HEK293 (cell line): ENCODE results near the gene GINS1.
A peak's percentile ranks its signal among the peaks of the same experiment; 100 is the strongest.

Experiments
- CTCF ChIA-PET: fragments of 350-600 bp; formaldehyde crosslinking; extraction: SDS; loops from one replicate; lab custom pipeline; 2021; ENCODE audit warnings: antibody characterized with exemption; lab: Yijun Ruan, JAX
- POLR2A ChIA-PET: fragments of 300-600 bp; formaldehyde crosslinking; extraction: SDS; loops from one replicate; lab custom pipeline; 2020; ENCODE audit warnings: antibody characterized with exemption, inconsistent platforms; lab: Yijun Ruan, JAX
- H3K27ac ChIP-seq: fragments of 200-500 bp; sonication (Bioruptor generic); 2 replicates; pipeline ENCODE4 v1.5.1; 2014; ENCODE audit warnings: low read depth, low read length, control low read depth, inconsistent platforms; ENCODE audit errors: extremely low read depth
- H3K36me3 ChIP-seq, 2 experiments: fragments of 200-500 bp in 1 of 2; sonication (Bioruptor generic) in 1 of 2; 1 replicate in 1 of 2; 2 replicates in 1 of 2; pipeline ENCODE4 v1.5.1; 2014 to 2017; ENCODE audit warnings: inconsistent platforms in 2 of 2, low read length in 2 of 2; ENCODE audit not compliant: control insufficient read depth in 2 of 2, insufficient read depth in 1 of 2
- H3K4me1 ChIP-seq: fragments of 200-500 bp; sonication (Bioruptor generic); 2 replicates; pipeline ENCODE4 v1.5.1; 2014; ENCODE audit warnings: mild to moderate bottlenecking, low read length, inconsistent platforms; ENCODE audit not compliant: control insufficient read depth, insufficient read depth
- H3K4me3 ChIP-seq: 2 replicates; pipeline ENCODE4 v1.5.1; 2011; ENCODE audit warnings: low read depth, mild to moderate bottlenecking, control low read depth, low read length, moderate library complexity
- H3K9me3 ChIP-seq: fragments of 200-500 bp; sonication (Bioruptor generic); 2 replicates; pipeline ENCODE4 v1.5.1; 2014; ENCODE audit warnings: low read depth, low read length, inconsistent platforms; ENCODE audit not compliant: control insufficient read depth, insufficient read depth
- ATF2 ChIP-seq: fragments of 450-650 bp; formaldehyde crosslinking; IDR thresholded peaks from 2 replicates; pipeline ENCODE4 v1.5.1; 2016; ENCODE audit warnings: missing biosample characterization, missing genetic modification characterization, low read depth
- CTCF ChIP-seq: fragments of 450-650 bp; formaldehyde crosslinking; IDR thresholded peaks from 2 replicates; pipeline ENCODE4 v1.5.1; 2016; ENCODE audit warnings: missing biosample characterization, missing genetic modification characterization
- PRDM4 ChIP-seq: fragments of 450-650 bp; formaldehyde crosslinking; IDR thresholded peaks from 2 replicates; pipeline ENCODE4 v1.5.1; 2017; ENCODE audit warnings: missing biosample characterization, missing genetic modification characterization
- PRDM6 ChIP-seq: fragments of 450-650 bp; formaldehyde crosslinking; IDR thresholded peaks from 2 replicates; pipeline ENCODE4 v1.5.1; 2017; ENCODE audit warnings: missing biosample characterization, missing genetic modification characterization
- REST ChIP-seq: fragments of 450-650 bp; formaldehyde crosslinking; IDR thresholded peaks from 2 replicates; pipeline ENCODE4 v1.5.1; 2016; ENCODE audit warnings: missing biosample characterization, missing genetic modification characterization
- YY1 ChIP-seq: fragments of 450-650 bp; formaldehyde crosslinking; IDR thresholded peaks from 2 replicates; pipeline ENCODE4 v1.5.1; 2018; ENCODE audit warnings: missing biosample characterization, missing genetic modification characterization
- ZBTB1 ChIP-seq: fragments of 450-650 bp; formaldehyde crosslinking; IDR thresholded peaks from 2 replicates; pipeline ENCODE4 v1.5.1; 2016; ENCODE audit warnings: missing biosample characterization, missing genetic modification characterization
- ZBTB21 ChIP-seq: fragments of 450-650 bp; formaldehyde crosslinking; IDR thresholded peaks from 2 replicates; pipeline ENCODE4 v1.5.1; 2017; ENCODE audit warnings: missing biosample characterization, missing genetic modification characterization
- ZIC2 ChIP-seq: fragments of 450-650 bp; formaldehyde crosslinking; IDR thresholded peaks from 2 replicates; pipeline ENCODE4 v1.5.1; 2016; ENCODE audit warnings: missing biosample characterization, missing genetic modification characterization
- ZNF121 ChIP-seq: fragments of 450-650 bp; formaldehyde crosslinking; IDR thresholded peaks from 2 replicates; pipeline ENCODE4 v1.5.1; 2016; ENCODE audit warnings: missing biosample characterization, missing genetic modification characterization
- ZNF146 ChIP-seq: fragments of 450-650 bp; formaldehyde crosslinking; IDR thresholded peaks from 2 replicates; pipeline ENCODE4 v1.5.1; 2016; ENCODE audit warnings: missing biosample characterization, missing genetic modification characterization
- ZNF155 ChIP-seq: fragments of 450-650 bp; formaldehyde crosslinking; IDR thresholded peaks from 2 replicates; pipeline ENCODE4 v1.5.1; 2016; ENCODE audit warnings: missing biosample characterization, missing genetic modification characterization
- ZNF174 ChIP-seq: fragments of 450-650 bp; formaldehyde crosslinking; IDR thresholded peaks from 2 replicates; pipeline ENCODE4 v1.5.0; 2017; ENCODE audit warnings: missing biosample characterization, mild to moderate bottlenecking, missing genetic modification characterization
- ZNF350 ChIP-seq: fragments of 450-650 bp; formaldehyde crosslinking; IDR thresholded peaks from 2 replicates; pipeline ENCODE4 v1.5.0; 2017; ENCODE audit warnings: missing biosample characterization, mild to moderate bottlenecking, missing genetic modification characterization
- ZNF391 ChIP-seq: fragments of 450-650 bp; formaldehyde crosslinking; IDR thresholded peaks from 2 replicates; pipeline ENCODE4 v1.5.1; 2016; ENCODE audit warnings: low read depth, missing biosample characterization, missing genetic modification characterization, borderline replicate concordance
- ZNF488 ChIP-seq: fragments of 450-650 bp; formaldehyde crosslinking; IDR thresholded peaks from 2 replicates; pipeline ENCODE4 v1.5.1; 2016; ENCODE audit warnings: missing biosample characterization, missing genetic modification characterization
- ZNF529 ChIP-seq: fragments of 450-650 bp; formaldehyde crosslinking; IDR thresholded peaks from 2 replicates; pipeline ENCODE4 v1.5.1; 2017; ENCODE audit warnings: missing genetic modification characterization, missing biosample characterization; ENCODE audit not compliant: insufficient replicate concordance
- ZNF560 ChIP-seq: fragments of 450-650 bp; formaldehyde crosslinking; IDR thresholded peaks from 2 replicates; pipeline ENCODE4 v1.5.1; 2017; ENCODE audit warnings: missing biosample characterization, missing genetic modification characterization, borderline replicate concordance
- ZNF629 ChIP-seq: fragments of 450-650 bp; formaldehyde crosslinking; IDR thresholded peaks from 2 replicates; pipeline ENCODE4 v1.5.1; 2017; ENCODE audit warnings: missing biosample characterization, missing genetic modification characterization
- ZNF768 ChIP-seq: fragments of 450-650 bp; formaldehyde crosslinking; IDR thresholded peaks from 2 replicates; pipeline ENCODE4 v1.5.1; 2018; ENCODE audit warnings: missing biosample characterization, mild to moderate bottlenecking, missing genetic modification characterization
- ZNF777 ChIP-seq: fragments of 450-650 bp; formaldehyde crosslinking; IDR thresholded peaks from 2 replicates; pipeline ENCODE4 v1.5.1; 2017; ENCODE audit warnings: missing biosample characterization, missing genetic modification characterization, borderline replicate concordance

The GINS1 gene

GRCh38 chr20:25485872-25486271 lies 78.4 kb downstream of the GINS1 start (continued):
- TF ChIP-seq ZNF155 (no peak), ZNF488 (tag by site-specific recombination) (no peak), ZBTB1 (no peak), ZNF121 (no peak), ZNF146 (tag by site-specific recombination) (no peak), YY1 (tag by site-specific recombination) (no peak)

GRCh38 chr20:25486377-25486776 lies 78.9 kb downstream of the GINS1 start:
- TF ChIP-seq ZIC2 = peak; percentile 69
- no peak for TF ChIP-seq ZNF629
- TF ChIP-seq, all 188 proteins: peak for 1
- Histone ChIP-seq H3K27ac (no peak overlapping the region), H3K36me3 (peaks cover 0 to 71% of the 10 kb centered on the region in 2 experiments; a peak in 2 of 3 replicates), H3K4me1 (no peaks in the 10 kb centered on the region), H3K4me3 (no peak overlapping the region), H3K9me3 (no peaks in the 10 kb centered on the region)
- CTCF ChIA-PET = interaction anchor here (1.8 kb wide), 1 partner anchor 16 kb away, joined by 4 read pairs; no protein-coding TSS in a partner anchor
- POLR2A ChIA-PET = no interaction called here

GRCh38 chr20:25487306-25487705 lies 79.8 kb downstream of the GINS1 start:
- Histone ChIP-seq H3K36me3 (peaks cover 0 to 66% of the 10 kb centered on the region in 2 experiments; a peak in 2 of 3 replicates), H3K4me3 (no peak overlapping the region), H3K4me1 (no peaks in the 10 kb centered on the region), H3K9me3 (no peaks in the 10 kb centered on the region), H3K27ac (no peak overlapping the region)
- CTCF ChIA-PET = interaction anchor here (1.8 kb wide), 1 partner anchor 17 kb away, joined by 4 read pairs; no protein-coding TSS in a partner anchor
- POLR2A ChIA-PET = no interaction called here
- no peak for TF ChIP-seq ATF2 (tag by site-specific recombination)
- no peak for TF ChIP-seq ZBTB21 (tag by site-specific recombination)
- TF ChIP-seq ZNF777 = no peak
- TF ChIP-seq ZNF529 (tag by site-specific recombination) = no peak
- no peak for TF ChIP-seq ZNF391
- no peak for TF ChIP-seq PRDM4 (tag by site-specific recombination)
- TF ChIP-seq PRDM6 (tag by site-specific recombination) = no peak
- TF ChIP-seq ZNF174 (tag by site-specific recombination) = no peak
- no peak for TF ChIP-seq ZNF560
- no peak for TF ChIP-seq ZNF350 (tag by site-specific recombination)
- no peak for TF ChIP-seq REST (tag by site-specific recombination)
- TF ChIP-seq ZNF768 = no peak
- TF ChIP-seq CTCF (tag by site-specific recombination) = no peak
